MG63 (cell line): ENCODE data around the gene ATXN1. TPM values are rescaled to one million over a fixed set of nuclear protein-coding genes. Genes with fewer than 3 reads are reported as not detected.
A peak's percentile ranks its signal among the peaks of the same experiment; 100 is the strongest.

Experiments used
- DNase-seq: peaks from one replicate; pipeline ENCODE4 v3.0.0-alpha.2; 2020
- H3K27me3 ChIP-seq: fragments of 250-450 bp; sonication (Bioruptor Pico); 2 replicates; pipeline ENCODE4 v1.5.1; 2020; ENCODE audit warnings: mild to moderate bottlenecking, moderate library complexity
- H3K36me3 ChIP-seq: fragments of 250-450 bp; sonication (Bioruptor Pico); 2 replicates; pipeline ENCODE4 v1.5.1; 2020; ENCODE audit warnings: mild to moderate bottlenecking, moderate library complexity
- H3K4me3 ChIP-seq: fragments of 250-450 bp; sonication (Bioruptor Pico); 2 replicates; pipeline ENCODE4 v1.5.1; 2020; ENCODE audit warnings: mild to moderate bottlenecking, moderate library complexity
- H3K9me3 ChIP-seq: fragments of 250-450 bp; sonication (Bioruptor Pico); 2 replicates; pipeline ENCODE4 v1.5.1; 2020; ENCODE audit warnings: mild to moderate bottlenecking, moderate library complexity
- total RNA-seq: library from RNA; depleted of rRNA; stranded (reverse); fragments of >200 nt; shearing (Covaris generic); gene quantifications from 2 replicates; pipeline ENCODE4 v1.2.3, GENCODE V29; 2014; ENCODE audit warnings: low replicate concordance

ATXN1 gene
- total RNA-seq, 1 experiment from 2014 or later = 5.9 TPM

DNA sequence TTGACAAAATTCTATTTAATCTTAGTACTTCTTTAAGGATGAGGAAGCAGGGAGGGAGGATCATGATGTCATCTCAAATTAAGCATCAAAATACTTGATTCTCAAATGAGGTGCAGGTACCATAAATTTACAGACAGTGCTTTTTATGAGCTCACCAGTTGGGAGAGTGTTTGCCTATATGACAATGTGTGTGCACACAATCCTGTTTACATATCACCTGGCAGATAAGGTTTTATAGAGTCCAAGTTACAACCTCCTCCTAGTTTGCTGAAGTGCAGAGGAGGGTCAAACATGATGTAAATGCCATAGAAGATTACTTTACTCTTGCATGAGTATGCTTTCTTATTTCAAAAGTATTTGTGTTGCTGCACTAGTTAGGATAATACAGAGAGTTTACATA is 6.4 kb downstream of the ATXN1 start:
- Histone ChIP-seq H3K36me3 (peaks cover 2% of the 10 kb centered on the region; the same call in 1 of the 2 replicates), H3K27me3 (no peaks in the 10 kb centered on the region), H3K4me3 (no peak overlapping the region)

DNA sequence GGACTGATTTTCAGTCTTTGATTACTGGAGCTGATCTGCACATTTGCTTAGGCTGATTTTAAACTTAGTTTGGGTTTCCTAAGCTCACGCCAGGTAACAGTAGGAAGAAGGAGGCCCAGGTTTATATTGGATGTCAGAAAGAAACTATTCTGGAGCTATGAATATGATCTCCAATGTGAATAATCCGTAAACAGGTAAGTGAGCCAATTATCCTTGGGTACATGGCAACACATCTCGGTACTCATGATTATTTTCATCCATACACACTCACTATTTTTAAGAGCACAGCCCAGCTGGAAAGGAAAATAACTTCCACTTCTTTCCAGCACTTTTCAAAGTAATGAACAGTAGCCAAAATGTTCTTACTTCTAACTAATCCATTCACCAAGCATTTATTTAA is 7.0 kb downstream of the ATXN1 start:
- Histone ChIP-seq H3K4me3 (no peak overlapping the region), H3K27me3 (no peaks in the 10 kb centered on the region), H3K36me3 (peaks cover 5% of the 10 kb centered on the region; the same call in 1 of the 2 replicates), H3K9me3 (no peaks in the 10 kb centered on the region)
- DNase-seq = no peak

More for the DNA sequence above, 6.4 kb downstream of the ATXN1 start:
- DNase-seq = no peak
- H3K9me3 ChIP-seq = no peaks in the 10 kb centered on the region

DNA sequence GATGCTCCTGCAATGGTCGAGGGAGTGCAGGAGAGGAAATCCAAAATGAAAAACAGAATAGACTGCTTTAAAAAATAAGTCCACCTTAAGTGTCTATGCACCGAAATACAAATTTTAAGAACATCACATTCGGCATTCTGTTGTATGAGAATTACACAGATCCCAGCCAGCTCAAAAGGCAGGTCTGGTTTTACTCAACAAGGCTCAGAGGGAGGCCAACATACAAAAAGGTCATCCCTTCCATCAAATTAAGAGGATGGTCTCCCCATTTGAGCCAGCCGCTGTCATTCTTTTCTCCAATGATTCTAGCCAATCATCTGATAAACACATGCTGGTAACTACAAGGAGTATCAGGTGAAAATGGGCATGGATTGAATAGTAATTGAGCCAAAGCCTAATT is 7.9 kb downstream of the ATXN1 start:
- H3K9me3 ChIP-seq = no peaks in the 10 kb centered on the region
- no peak overlapping the region for H3K4me3 ChIP-seq
- H3K36me3 ChIP-seq = peaks cover 5% of the 10 kb centered on the region; the same call in 1 of the 2 replicates
- no peaks in the 10 kb centered on the region for H3K27me3 ChIP-seq
- DNase-seq = no peak

- H3K4me3 ChIP-seq = no peak overlapping the region
- no peaks in the 10 kb centered on the region for H3K27me3 ChIP-seq
- H3K9me3 ChIP-seq = no peaks in the 10 kb centered on the region
- peaks cover 5% of the 10 kb centered on the region; the same call in 1 of the 2 replicates for H3K36me3 ChIP-seq
- peak; percentile 17 for DNase-seq
These were observed 8.9 kb downstream of the ATXN1 start for GRCh38 chr6:16752206-16752866.

- no peaks in the 10 kb centered on the region for H3K9me3 ChIP-seq
- H3K36me3 ChIP-seq = peaks cover 5% of the 10 kb centered on the region; the same call in 1 of the 2 replicates
- no peak overlapping the region for H3K4me3 ChIP-seq
- no peaks in the 10 kb centered on the region for H3K27me3 ChIP-seq
- peak; percentile 38 for DNase-seq
These were observed 9.9 kb downstream of the ATXN1 start for GRCh38 chr6:16751251-16751946.

GRCh38 chr6:16750566-16750965 is 10.7 kb downstream of the ATXN1 start:
- Histone ChIP-seq H3K36me3 (peaks cover 5% of the 10 kb centered on the region; the same call in 1 of the 2 replicates), H3K9me3 (no peaks in the 10 kb centered on the region), H3K27me3 (no peaks in the 10 kb centered on the region), H3K4me3 (no peak overlapping the region)
- no peak for DNase-seq

DNA sequence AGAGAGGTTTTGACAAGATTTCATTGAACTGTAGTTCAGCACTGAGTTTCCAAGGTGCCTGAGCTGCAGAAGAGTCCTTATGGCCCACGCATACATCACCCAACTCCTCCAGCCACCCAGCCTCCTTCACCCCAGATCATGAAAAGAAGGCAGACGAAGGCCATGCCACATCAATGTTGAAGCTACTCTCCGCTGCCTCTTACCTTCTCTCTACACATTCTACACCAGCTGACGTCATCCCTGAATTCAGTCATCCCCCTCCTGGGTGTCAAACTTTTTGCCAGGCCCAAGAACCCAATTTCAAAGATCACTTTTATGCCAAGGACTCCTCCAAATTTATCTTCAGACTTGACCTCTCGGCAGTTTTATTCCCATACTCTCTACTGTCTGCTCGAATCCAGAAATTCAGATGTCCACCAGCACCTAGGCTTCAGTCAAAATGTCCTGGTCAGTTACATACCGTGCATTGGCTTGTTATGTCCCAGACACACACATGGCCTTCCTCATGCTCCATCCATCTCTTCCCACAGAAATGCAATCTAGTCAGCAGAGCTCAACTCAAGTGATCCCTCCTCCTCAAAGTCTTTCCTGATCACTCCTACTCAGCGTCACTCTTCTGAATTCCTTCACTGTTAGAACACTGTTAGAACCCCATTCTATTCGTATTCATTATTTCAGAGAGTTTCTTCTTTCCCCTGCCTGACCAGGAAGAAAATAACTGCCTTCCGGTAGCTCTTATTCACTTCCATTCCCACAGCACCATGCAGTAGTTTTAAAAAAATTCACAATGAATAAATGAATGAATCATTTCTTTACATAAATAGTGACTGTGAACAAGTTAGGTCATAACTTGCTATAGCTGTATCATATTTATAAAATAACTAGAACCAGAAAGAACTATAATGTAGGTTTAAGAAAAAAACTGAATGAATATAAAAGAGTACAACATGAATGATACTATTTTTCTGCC is 11.5 kb downstream of the ATXN1 start:
- no peak for DNase-seq
- H3K27me3 ChIP-seq = no peaks in the 10 kb centered on the region
- H3K4me3 ChIP-seq = no peak overlapping the region

GRCh38 chr6:16748025-16748319 is 13.3 kb downstream of the ATXN1 start:
- peaks cover 5% of the 10 kb centered on the region; the same call in 1 of the 2 replicates for H3K36me3 ChIP-seq
- no peaks in the 10 kb centered on the region for H3K9me3 ChIP-seq
- H3K4me3 ChIP-seq = no peak overlapping the region
- H3K27me3 ChIP-seq = no peaks in the 10 kb centered on the region
- no peak for DNase-seq

More for the DNA sequence above, 11.5 kb downstream of the ATXN1 start:
- no peaks in the 10 kb centered on the region for H3K9me3 ChIP-seq
- peaks cover 5% of the 10 kb centered on the region; the same call in 1 of the 2 replicates for H3K36me3 ChIP-seq

GRCh38 chr6:16747232-16748024 is 13.8 kb downstream of the ATXN1 start:
- Histone ChIP-seq H3K36me3 (peaks cover 5% of the 10 kb centered on the region; the same call in 1 of the 2 replicates), H3K4me3 (no peak overlapping the region), H3K27me3 (no peaks in the 10 kb centered on the region), H3K9me3 (no peaks in the 10 kb centered on the region)
- DNase-seq = peak; percentile 31

DNA sequence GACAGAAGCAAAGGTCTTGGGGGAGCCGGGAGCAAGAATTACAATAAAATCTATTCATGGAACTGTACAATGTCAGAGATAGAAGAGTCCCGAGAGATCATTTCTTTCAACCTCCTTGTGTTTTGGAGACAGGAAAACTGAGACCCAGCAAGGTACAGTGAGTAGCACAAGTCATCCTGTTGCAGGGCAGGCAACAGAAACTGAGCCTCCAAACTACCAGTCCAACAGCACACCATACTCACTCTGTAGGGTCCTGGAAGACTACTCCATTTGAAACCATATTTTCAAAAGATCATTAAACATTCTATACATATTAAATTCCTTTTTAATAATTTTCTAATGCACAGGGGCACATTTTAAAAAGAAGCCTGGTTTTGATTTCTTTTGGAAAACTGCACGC is 14.4 kb downstream of the ATXN1 start:
- Histone ChIP-seq H3K9me3 (no peaks in the 10 kb centered on the region), H3K27me3 (no peaks in the 10 kb centered on the region), H3K4me3 (no peak overlapping the region), H3K36me3 (peaks cover 5% of the 10 kb centered on the region; the same call in 1 of the 2 replicates)
- no peak for DNase-seq

DNA sequence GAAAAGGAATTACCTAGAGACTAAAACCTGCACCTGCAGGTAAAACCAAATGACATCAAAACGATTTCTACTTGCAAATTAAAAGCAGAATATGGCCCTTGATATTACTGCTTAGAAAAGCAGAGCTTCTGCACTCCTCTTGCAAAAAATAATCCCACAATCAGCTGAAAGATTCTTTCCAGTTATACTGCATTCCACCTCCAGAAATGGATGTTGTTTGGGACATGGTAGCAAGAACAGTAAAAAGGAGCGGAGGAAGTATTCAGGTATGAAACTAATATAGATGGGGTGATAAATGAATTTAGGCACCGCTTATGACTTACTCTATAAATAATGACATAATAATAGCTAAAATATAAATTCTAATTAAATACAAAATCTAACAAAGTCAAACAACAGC is 14.9 kb downstream of the ATXN1 start:
- H3K27me3 ChIP-seq = no peaks in the 10 kb centered on the region
- no peaks in the 10 kb centered on the region for H3K9me3 ChIP-seq
- peaks cover 5% of the 10 kb centered on the region; the same call in 1 of the 2 replicates for H3K36me3 ChIP-seq
- H3K4me3 ChIP-seq = no peak overlapping the region
- no peak for DNase-seq

- DNase-seq = no peak
- peaks cover 2% of the 10 kb centered on the region; the same call in 1 of the 2 replicates for H3K36me3 ChIP-seq
- H3K4me3 ChIP-seq = no peak overlapping the region
- H3K9me3 ChIP-seq = no peaks in the 10 kb centered on the region
- H3K27me3 ChIP-seq = no peaks in the 10 kb centered on the region
These were observed 17.5 kb downstream of the ATXN1 start for GRCh38 chr6:16743664-16744210.

DNA sequence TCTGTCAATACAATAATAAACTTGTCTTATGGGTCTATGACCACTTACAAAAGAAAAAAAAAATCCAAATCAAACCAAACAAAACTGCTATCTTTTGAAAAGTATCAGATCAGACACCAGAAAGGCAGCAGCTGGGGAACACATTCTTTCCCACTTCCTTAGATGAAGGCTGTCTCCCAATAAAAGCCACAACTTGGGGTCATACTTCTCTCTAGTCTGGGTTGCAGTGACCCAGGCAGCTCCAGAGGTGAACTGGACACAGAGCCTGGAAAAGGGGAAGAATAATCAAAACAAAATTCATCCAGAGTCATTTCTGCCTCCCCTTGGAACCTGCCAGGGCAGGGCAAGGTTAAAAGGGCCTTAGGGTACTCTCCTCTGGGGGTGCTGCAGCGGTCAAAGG is 19.1 kb downstream of the ATXN1 start:
- Histone ChIP-seq H3K4me3 (no peak overlapping the region), H3K27me3 (no peaks in the 10 kb centered on the region), H3K9me3 (no peaks in the 10 kb centered on the region), H3K36me3 (peaks cover 2% of the 10 kb centered on the region; the same call in 1 of the 2 replicates)
- no peak for DNase-seq

DNA sequence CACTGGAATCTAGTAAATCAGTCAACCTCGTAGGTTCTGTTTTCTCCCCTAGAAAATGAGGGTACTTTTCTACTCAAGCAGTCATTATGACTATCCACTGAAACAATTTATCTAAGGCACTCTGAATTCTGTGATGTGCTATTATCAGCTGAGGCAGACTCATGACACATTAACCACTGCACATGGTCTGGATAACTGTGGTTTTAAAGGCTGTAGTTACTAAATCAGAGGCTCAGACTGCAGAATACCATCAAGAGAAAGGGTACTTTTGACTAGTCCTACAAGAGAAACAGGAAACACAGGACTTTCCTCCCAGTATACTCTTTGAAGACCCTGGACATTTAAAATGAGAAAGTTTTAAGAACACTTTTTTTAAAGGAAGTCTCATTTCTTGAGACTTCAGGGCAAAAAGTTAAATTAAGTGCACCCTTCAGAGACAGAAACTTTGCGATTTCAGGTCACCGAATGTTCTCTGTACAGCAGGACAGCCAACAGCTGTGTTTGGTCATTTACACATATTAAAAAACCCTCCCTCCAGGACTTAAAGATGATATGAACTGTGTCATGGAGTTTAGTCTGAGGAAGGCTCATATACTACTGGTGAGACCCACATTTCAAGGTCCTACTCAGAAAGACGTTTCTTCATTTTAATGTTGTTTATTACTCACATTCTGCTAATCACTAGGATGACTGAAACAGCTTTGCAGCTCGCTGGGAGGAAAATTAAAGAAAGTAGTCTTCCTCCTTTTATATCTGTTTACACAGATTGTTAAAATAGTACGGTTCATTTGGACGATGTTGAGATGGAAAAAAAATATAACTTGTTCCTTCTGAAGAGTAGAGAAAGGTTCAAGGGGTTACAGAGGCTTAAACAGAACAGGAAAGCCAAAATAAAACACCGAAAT is 19.9 kb downstream of the ATXN1 start:
- no peak for DNase-seq
- Histone ChIP-seq H3K36me3 (peaks cover 2% of the 10 kb centered on the region; the same call in 1 of the 2 replicates), H3K9me3 (no peaks in the 10 kb centered on the region), H3K4me3 (no peak overlapping the region), H3K27me3 (no peaks in the 10 kb centered on the region)

DNA sequence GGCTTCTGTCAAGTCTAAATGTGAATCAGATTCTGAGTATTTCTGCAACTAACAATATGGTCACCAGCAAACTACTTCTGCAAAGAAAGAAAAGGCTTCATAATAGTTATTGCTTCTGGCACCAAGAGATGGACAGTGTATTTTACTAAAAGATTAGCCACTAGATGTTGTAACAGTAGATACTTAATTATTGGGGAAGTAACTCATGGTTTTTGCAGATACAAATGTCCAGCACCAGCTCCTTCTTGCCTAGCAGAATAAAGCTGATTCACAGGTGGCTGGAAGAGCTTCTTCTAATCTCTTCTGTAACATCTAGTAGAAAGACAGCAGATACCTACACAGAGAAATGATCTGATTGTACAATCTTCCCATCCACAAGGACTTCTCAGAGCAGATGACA is 21.2 kb downstream of the ATXN1 start:
- H3K9me3 ChIP-seq = no peaks in the 10 kb centered on the region
- no peaks in the 10 kb centered on the region for H3K27me3 ChIP-seq
- DNase-seq = no peak
- peaks cover 2% of the 10 kb centered on the region; the same call in 1 of the 2 replicates for H3K36me3 ChIP-seq
- no peak overlapping the region for H3K4me3 ChIP-seq
